Forelimb muscle (tissue), 1 donor: ENCODE data around the gene AKAP6. TPM values are rescaled to one million over a fixed set of nuclear protein-coding genes. Genes with fewer than 3 reads are reported as not detected.

ENCODE experiments used
- DNase-seq: peaks from one replicate; pipeline ENCODE4 v3.0.0-alpha.2; 2013; ENCODE audit warnings: low read depth
- polyA plus RNA-seq: library from polyadenylated mRNA; unstranded; fragments of 120-200 nt; gene quantifications from one replicate; pipeline ENCODE4 v1.2.1, GENCODE V29; 2013; ENCODE audit not compliant: insufficient read length

Gene AKAP6
- polyA plus RNA-seq, 1 donor = 64.6 TPM

- no peak for DNase-seq
Measured at GRCh38 chr14:32404784-32405573, 75.9 kb downstream of the AKAP6 start.

GRCh38 chr14:32405856-32406255 lies 76.8 kb downstream of the AKAP6 start:
- no peak for DNase-seq

GRCh38 chr14:32407130-32407529 lies 78.0 kb downstream of the AKAP6 start:
- DNase-seq = peak; percentile 5

DNA sequence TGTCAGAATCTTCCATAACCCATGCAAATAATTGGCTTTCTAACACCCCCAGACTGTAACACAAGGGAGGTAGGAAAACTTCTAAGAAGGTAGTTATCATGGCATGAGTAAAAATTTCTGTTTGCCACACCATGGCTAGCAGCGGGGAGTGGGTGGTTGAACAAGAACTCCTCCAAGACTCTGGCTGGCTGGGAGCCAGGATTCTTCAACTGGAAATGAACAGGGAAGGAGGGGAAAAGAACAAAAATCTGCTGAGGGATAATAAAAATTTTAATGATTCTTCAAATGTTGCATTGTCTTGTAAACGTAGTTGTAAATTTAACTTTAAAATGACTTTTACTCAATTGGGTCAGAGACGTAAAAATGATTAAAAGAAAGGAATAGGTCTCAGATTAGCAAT lies 78.9 kb downstream of the AKAP6 start:
- DNase-seq = no peak

DNA sequence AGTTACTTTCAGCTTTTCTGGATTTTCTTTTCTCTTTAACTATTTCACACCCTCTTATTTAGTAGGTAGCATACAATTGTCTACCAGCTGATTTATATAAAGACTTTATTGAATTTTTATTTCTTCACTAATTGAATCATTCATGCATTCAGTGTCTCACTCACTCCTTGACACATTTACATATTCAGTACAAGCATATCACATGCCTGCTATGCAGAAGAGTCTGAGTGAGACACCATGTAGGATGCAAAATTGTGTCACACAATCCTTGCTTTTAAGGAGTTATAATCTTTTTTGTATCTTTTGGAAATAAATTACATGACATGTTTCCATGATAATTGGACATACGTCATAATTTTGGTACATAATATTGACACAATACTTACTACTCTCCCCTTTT lies 83.0 kb downstream of the AKAP6 start:
- DNase-seq = no peak

GRCh38 chr14:32412532-32412931 lies 83.4 kb downstream of the AKAP6 start:
- no peak for DNase-seq

- DNase-seq = no peak
Measured at GRCh38 chr14:32413967-32414640, 85.0 kb downstream of the AKAP6 start.

DNA sequence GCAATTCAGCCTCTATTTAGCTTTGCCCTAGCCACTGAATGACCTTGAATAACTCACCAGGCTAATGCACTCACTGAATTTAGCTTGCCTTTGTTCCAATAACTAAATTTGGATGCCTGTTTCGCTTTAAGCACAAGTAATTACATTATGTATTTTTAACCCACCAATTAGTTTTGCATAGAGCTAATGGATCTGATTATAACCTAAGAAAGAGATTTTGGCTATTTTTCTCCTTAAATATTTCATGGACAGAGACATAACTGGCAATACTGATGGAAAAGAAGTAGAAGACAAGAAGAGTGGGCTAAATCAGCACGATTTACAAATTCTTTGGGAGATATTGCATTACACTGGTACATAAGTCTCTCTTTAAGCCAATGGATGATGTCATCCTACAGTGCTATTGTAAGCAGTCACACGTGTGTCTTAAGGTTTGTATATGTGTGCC lies 85.7 kb downstream of the AKAP6 start:
- DNase-seq = no peak

GRCh38 chr14:32417956-32418552 lies 89.0 kb downstream of the AKAP6 start:
- no peak for DNase-seq

DNA sequence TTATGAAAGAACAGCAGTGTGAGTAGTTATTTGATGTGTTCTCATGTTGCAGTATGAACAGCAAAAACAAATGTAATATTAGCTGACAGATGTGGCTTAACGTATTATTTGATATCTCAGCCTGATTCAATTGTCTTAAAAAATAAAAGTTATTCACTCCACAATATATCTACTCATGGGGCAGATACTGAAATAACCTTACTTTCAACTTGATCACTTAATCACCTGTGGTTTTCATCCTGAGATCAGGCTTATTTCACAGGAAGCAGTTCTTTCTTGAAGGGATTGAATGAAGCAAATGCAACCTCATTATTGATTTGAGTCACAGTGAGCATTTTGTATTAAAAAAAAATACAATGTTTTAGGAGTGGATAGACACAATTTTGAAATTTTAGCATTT lies 90.3 kb downstream of the AKAP6 start:
- no peak for DNase-seq

GRCh38 chr14:32421781-32422180 lies 92.7 kb downstream of the AKAP6 start:
- no peak for DNase-seq

- no peak for DNase-seq
Measured at GRCh38 chr14:32422440-32422839, 93.3 kb downstream of the AKAP6 start.

GRCh38 chr14:32426028-32426427 lies 96.9 kb downstream of the AKAP6 start:
- DNase-seq = no peak

DNA sequence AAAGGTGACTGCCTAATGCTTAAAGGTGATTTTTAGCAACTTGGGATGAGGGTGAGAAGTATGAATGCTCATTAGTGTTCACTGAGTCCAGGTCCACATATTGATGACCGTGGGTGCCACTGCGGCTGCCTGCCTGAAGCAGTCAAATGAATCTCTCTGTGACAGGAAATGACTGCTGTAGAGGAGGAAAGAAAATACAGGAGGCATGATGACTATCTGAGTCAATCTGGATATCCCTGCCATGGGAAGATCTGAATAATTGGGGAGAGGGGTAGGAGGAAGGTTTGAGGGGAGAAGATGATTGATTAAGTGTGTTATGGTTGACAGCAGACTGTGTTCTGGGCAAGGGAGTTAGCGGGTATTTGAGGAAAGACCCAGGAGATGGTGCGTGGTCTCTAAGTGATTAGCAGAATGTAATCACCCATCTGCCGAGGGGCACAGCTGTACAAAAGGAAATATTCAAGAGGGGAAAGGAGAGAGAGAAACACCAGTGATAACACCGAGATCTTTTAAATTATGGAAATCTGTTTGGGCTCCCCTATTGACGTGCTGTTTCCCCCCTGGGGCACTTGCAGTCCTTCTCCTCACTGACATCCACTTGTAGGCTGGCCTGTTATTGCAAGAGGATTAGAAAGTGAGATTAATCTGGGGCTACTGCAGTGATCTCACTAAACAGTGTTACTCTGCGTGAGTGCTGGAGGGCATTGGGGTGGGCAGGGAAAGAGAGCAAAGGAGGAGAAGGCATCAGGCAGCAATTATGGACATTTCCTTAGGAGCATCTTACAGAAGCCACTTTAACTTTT lies 97.7 kb downstream of the AKAP6 start:
- no peak for DNase-seq

DNA sequence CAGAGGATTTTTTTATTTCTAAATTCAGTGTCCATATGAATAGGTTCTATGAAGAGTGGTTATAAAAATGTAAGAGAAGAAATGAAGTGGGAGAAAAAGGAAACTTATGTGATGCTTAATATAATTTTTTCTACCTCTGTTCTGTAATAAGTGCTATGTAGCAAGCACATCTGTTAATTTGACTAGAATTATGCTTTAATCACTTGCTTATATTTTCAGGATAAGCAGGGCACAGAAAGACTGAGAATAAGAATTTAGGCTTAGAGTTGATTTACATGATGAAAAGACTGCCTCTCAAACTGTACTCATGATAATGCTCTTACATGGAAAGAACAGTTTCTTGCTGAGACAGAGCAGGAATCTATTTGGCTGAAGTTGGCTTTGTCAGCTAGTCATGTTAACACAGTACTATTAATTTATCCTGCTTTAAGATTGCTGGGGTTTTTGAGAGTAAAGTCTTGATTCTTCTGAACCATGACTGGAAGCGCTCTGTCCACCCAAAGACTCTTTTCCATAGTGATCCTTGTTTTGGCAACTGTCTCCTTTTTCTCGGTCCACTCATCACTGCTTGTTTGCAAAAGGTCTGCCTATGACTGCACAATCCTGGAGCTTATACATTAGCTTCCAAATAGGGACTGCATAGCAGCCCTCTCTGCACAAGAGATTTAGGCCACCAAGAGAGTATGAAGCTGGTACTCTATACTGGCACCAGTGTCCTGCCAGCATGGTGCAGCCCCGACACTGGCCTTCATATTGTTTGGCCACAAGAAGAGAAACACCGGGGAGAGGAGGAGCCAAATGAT lies 98.8 kb downstream of the AKAP6 start:
- DNase-seq = no peak

GRCh38 chr14:32428875-32429274 lies 99.8 kb downstream of the AKAP6 start:
- no peak for DNase-seq

GRCh38 chr14:32430326-32430725 lies 101.2 kb downstream of the AKAP6 start:
- DNase-seq = no peak

- DNase-seq = no peak
Measured at GRCh38 chr14:32432813-32433538, 103.9 kb downstream of the AKAP6 start.

DNA sequence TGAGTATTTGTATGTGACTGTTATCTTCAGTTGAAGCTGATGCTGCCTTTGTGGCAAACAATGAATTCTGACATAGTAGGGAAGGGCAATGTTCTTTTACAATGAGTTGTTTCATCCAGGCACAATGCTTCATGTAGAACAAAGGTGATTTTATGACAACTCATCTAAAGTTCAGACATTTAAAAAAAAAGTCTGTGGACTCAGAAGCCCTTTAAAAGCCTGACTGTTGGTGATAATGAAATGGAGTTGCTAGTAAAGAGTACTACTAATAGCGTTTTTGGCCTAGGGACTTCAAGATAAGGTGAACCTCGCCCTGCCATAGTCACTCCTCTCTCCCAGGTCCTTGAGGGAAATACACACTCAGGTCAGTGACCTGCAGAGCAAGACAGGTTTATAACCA lies 105.1 kb downstream of the AKAP6 start:
- no peak for DNase-seq

GRCh38 chr14:32434880-32435279 lies 105.8 kb downstream of the AKAP6 start:
- DNase-seq = no peak

GRCh38 chr14:32435411-32435810 lies 106.3 kb downstream of the AKAP6 start:
- no peak for DNase-seq
